SK-N-MC (cell line): ENCODE data around the gene INTS14.
A peak's percentile ranks its signal among the peaks of the same experiment; 100 is the strongest.

Experiments used
- DNase-seq: peaks from one replicate; pipeline ENCODE4 v3.0.0-alpha.2; 2011; ENCODE audit warnings: low read depth, low spot score
- H3K27ac ChIP-seq: fragments of 200-600 bp; sonication (generic); 2 replicates; pipeline ENCODE4 v1.5.1; 2016; ENCODE audit warnings: mixed run types
- H3K36me3 ChIP-seq: fragments of 200-600 bp; sonication (generic); 2 replicates; pipeline ENCODE4 v1.6.1; 2017; ENCODE audit warnings: antibody characterized with exemption, low read length, mixed read lengths; ENCODE audit not compliant: insufficient read depth
- H3K4me3 ChIP-seq: fragments of 200-600 bp; sonication (generic); 2 replicates; pipeline ENCODE4 v1.5.1; 2016
- H3K9ac ChIP-seq: fragments of 200-600 bp; sonication (generic); 2 replicates; pipeline ENCODE4 v1.8.0; 2017; ENCODE audit warnings: mixed run types, mixed read lengths; ENCODE audit not compliant: insufficient read length
- H3K9me3 ChIP-seq: fragments of 200-600 bp; sonication (generic); 2 replicates; pipeline ENCODE4 v1.6.1; 2017; ENCODE audit warnings: low read depth, mild to moderate bottlenecking, antibody characterized with exemption, low read length, moderate library complexity, mixed read lengths
- EZH2 ChIP-seq: fragments of 200-600 bp; sonication (generic); IDR thresholded peaks from one replicate; pipeline ENCODE4 v1.6.1; 2017; ENCODE audit warnings: antibody characterized with exemption
- FOXP2 ChIP-seq: optimal IDR thresholded peaks from 2 replicates; pipeline ENCODE3; 2011; ENCODE audit warnings: mild to moderate bottlenecking, moderate library complexity; ENCODE audit not compliant: insufficient read depth; ENCODE audit errors: extremely low read length, control extremely low read depth
- POLR2AphosphoS5 ChIP-seq: IDR thresholded peaks from 2 replicates; pipeline ENCODE4 v1.6.1; 2012; ENCODE audit warnings: mild to moderate bottlenecking, low read depth, low read length, borderline replicate concordance

Gene INTS14

GRCh38 chr15:65638109-65638508, 27.2 kb upstream of the INTS14 start:
- no peak for TF ChIP-seq POLR2AphosphoS5
- no peak for TF ChIP-seq FOXP2
- TF ChIP-seq EZH2, result no peak
- Histone ChIP-seq H3K4me3 (peak overlapping the region; percentile 7; the same call in 1 of the 2 replicates), H3K27ac (no peak overlapping the region), H3K9me3 (no peaks in the 10 kb centered on the region), H3K9ac (no peak overlapping the region), H3K36me3 (no peaks in the 10 kb centered on the region)
- no peak for DNase-seq

GRCh38 chr15:65634356-65634755, 23.4 kb upstream of the INTS14 start:
- TF ChIP-seq FOXP2 (no peak), EZH2 (no peak), POLR2AphosphoS5 (no peak)
- Histone ChIP-seq H3K9ac (no peak overlapping the region), H3K9me3 (no peaks in the 10 kb centered on the region), H3K4me3 (no peak overlapping the region), H3K27ac (no peak overlapping the region), H3K36me3 (no peaks in the 10 kb centered on the region)
- no peak for DNase-seq

DNA sequence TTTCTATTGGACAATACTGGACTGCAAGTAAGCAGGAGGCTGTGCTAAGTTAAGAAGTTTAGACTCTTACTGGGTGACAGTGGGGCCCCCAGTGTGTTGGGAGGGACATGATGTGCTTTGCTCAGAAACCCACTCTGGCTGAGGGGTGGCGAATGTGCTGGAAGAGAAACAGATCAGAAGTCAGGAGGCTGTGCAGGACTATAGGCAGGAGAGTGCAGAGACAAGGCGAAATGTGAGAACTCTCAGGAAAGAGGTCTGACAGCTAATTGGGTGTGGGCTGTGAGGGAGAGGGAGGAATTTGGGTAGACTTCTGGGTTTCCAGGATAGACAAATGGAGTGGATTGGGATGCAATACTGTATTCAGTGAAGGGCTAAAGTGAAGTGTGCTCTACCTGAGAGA, 22.8 kb upstream of the INTS14 start:
- DNase-seq, result no peak
- Histone ChIP-seq H3K27ac (no peak overlapping the region), H3K4me3 (no peak overlapping the region), H3K9me3 (no peaks in the 10 kb centered on the region), H3K36me3 (no peaks in the 10 kb centered on the region), H3K9ac (no peak overlapping the region)
- no peak for TF ChIP-seq POLR2AphosphoS5
- TF ChIP-seq FOXP2, result no peak
- no peak for TF ChIP-seq EZH2

DNA sequence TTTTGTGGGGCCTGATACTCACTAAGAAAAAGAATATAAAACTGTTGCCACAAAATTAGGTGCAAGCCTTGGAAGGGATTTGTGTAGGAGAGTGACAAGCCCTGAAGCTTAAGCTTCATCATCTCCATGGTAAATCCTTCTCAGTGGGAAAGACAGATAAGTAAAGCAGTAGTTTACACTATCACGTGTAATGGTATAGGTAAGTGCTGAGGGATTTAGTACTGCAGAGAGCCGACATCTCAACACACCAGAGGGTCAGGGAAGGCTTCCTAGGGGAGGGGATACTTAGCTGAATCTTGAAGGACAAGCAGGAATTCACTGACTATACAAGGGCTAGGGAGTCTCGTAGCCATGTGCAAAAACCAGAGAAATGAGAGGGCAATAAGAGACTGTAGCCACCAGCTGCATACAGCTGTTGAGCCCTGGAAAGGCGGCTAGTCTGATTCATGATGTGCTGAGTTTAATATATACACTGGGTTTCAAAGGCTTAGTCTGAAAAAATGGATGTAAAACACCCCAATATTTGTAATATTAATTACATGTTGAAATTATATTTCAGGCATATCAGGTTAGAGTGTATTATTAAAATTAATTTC, 21.9 kb upstream of the INTS14 start:
- Histone ChIP-seq H3K9ac (no peak overlapping the region), H3K36me3 (no peaks in the 10 kb centered on the region), H3K9me3 (no peaks in the 10 kb centered on the region), H3K27ac (no peak overlapping the region), H3K4me3 (no peak overlapping the region)
- no peak for DNase-seq
- TF ChIP-seq EZH2, result no peak
- TF ChIP-seq FOXP2, result no peak
- no peak for TF ChIP-seq POLR2AphosphoS5

DNA sequence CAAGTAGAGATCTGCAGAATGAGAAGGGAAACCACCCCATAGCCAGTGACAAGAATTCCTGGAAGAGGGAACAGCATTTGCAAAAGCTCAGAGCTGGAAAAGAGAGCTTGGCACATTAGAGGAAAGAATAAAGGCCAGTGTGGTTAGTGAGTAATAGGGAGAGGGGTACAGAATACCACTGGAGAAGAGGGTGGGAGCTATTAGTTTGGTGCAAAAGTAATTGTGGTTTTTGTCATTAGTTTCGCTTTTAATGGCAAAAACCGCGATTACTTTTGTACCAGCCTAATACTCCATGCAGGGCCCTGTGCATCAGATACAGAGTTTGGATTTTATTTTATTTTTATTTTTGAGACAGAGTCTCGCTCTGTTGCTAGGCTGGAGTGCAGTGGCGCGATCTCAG, 20.6 kb upstream of the INTS14 start:
- Histone ChIP-seq H3K36me3 (no peaks in the 10 kb centered on the region), H3K9me3 (no peaks in the 10 kb centered on the region), H3K27ac (no peak overlapping the region), H3K9ac (no peak overlapping the region), H3K4me3 (no peak overlapping the region)
- TF ChIP-seq EZH2, result no peak
- TF ChIP-seq FOXP2, result no peak
- no peak for TF ChIP-seq POLR2AphosphoS5
- no peak for DNase-seq

GRCh38 chr15:65630760-65631159, 19.8 kb upstream of the INTS14 start:
- TF ChIP-seq EZH2 (no peak), POLR2AphosphoS5 (no peak), FOXP2 (no peak)
- no peak overlapping the region for H3K4me3 ChIP-seq
- H3K36me3 ChIP-seq, result no peaks in the 10 kb centered on the region
- no peak overlapping the region for H3K27ac ChIP-seq
- H3K9me3 ChIP-seq, result no peaks in the 10 kb centered on the region
- H3K9ac ChIP-seq, result no peak overlapping the region
- no peak for DNase-seq

DNA sequence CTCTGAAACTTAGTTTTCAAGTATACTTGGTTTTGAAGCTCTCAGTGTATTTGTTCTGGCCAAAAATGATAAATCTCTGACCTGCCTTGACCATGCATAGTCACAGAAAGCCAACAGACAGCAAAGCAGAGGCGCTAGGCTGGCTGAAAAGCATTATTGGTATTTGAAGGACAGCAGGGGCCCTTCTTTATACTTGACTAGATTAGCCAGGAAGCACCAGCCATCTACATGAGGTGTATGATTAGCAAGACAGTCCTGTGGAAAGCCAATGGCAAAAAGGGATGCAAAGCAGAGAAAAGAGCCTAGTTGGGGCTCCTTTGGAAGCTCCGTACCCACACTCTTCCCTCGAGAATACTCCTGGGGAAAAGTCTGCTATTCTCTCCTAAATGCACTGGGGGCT, 18.6 kb upstream of the INTS14 start:
- TF ChIP-seq EZH2 (no peak), POLR2AphosphoS5 (no peak), FOXP2 (no peak)
- no peak for DNase-seq
- H3K4me3 ChIP-seq, result no peak overlapping the region
- H3K27ac ChIP-seq, result no peak overlapping the region
- H3K36me3 ChIP-seq, result no peaks in the 10 kb centered on the region
- H3K9me3 ChIP-seq, result no peaks in the 10 kb centered on the region
- no peak overlapping the region for H3K9ac ChIP-seq

- TF ChIP-seq EZH2 (no peak), FOXP2 (no peak), POLR2AphosphoS5 (no peak)
- no peak overlapping the region for H3K9ac ChIP-seq
- H3K27ac ChIP-seq, result no peak overlapping the region
- H3K9me3 ChIP-seq, result no peaks in the 10 kb centered on the region
- no peak overlapping the region for H3K4me3 ChIP-seq
- H3K36me3 ChIP-seq, result no peaks in the 10 kb centered on the region
- no peak for DNase-seq
Observed at GRCh38 chr15:65626856-65627255, 15.9 kb upstream of the INTS14 start.

GRCh38 chr15:65623103-65623502, 12.2 kb upstream of the INTS14 start:
- no peaks in the 10 kb centered on the region for H3K36me3 ChIP-seq
- no peak for DNase-seq
- H3K27ac ChIP-seq, result no peak overlapping the region
- H3K9ac ChIP-seq, result no peak overlapping the region
- TF ChIP-seq EZH2, result no peak
- TF ChIP-seq FOXP2, result no peak
- no peak for TF ChIP-seq POLR2AphosphoS5
- H3K9me3 ChIP-seq, result no peaks in the 10 kb centered on the region
- H3K4me3 ChIP-seq, result no peak overlapping the region

DNA sequence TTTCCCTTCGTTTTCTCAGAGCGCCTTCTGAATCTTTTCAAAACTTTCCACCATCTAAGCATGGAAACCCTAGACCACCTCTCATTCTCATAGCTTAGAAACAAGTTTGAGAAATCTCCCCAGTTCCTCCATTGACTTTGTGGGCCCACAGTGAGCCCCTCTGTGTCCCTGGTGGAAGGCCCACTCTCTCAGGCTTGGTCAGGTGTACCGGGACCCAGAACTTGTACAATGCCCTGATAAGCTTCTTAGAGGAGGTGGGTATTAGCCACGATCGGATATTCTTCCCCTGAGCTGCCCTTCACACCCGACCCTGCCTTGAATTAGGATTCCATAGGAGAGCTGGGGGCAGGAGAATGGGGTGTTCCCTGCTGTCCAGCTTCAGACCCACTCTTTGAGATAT, 10.7 kb upstream of the INTS14 start, which contains the start of gene SLC24A1:
SLC24A1 (plus strand) TSS at position 301 of the 400 bp plus-strand sequence. CDS start 2,143 bp downstream, outside the sequence.
- H3K4me3 ChIP-seq, result no peak within 1 kb of the TSS
- TF ChIP-seq FOXP2 (no peak), POLR2AphosphoS5 (no peak), EZH2 (no peak)
- no peak within 1 kb of the TSS for H3K9ac ChIP-seq
- H3K36me3 ChIP-seq, result no peaks in the 10 kb centered on the region
- DNase-seq, result no peak
- no peaks in the 10 kb centered on the region for H3K9me3 ChIP-seq
- H3K27ac ChIP-seq, result no peak within 1 kb of the TSS
